Endothelial cell of umbilical vein (primary cell): ENCODE results near the gene PARVA.

ENCODE experiments used
- EZH2 ChIP-seq: IDR thresholded peaks from 2 replicates; pipeline ENCODE4 v1.6.1; 2012; ENCODE audit warnings: borderline replicate concordance, low read depth, mild to moderate bottlenecking, moderate library complexity, low read length, inconsistent platforms; ENCODE audit not compliant: severe bottlenecking
- GATA2 ChIP-seq: IDR thresholded peaks from 2 replicates; pipeline ENCODE4 v1.7.0; 2011; ENCODE audit warnings: low read depth, mild to moderate bottlenecking, moderate library complexity, mixed read lengths, low read length; ENCODE audit not compliant: insufficient read length, insufficient read depth
- JUN ChIP-seq: IDR thresholded peaks from 2 replicates; pipeline ENCODE4 v1.6.1; 2011; ENCODE audit warnings: borderline replicate concordance, low read depth; ENCODE audit not compliant: insufficient read length, insufficient read depth
- MYC ChIP-seq: IDR thresholded peaks from one replicate; pipeline ENCODE4 v1.6.1; 2011; ENCODE audit warnings: mild to moderate bottlenecking, low read depth, low read length
- POLR2A ChIP-seq: IDR thresholded peaks from 2 replicates; pipeline ENCODE4 v1.6.1; 2012; ENCODE audit warnings: low read depth, mild to moderate bottlenecking, control low read depth, low read length
- POLR2AphosphoS5 ChIP-seq: IDR thresholded peaks from 2 replicates; pipeline ENCODE4 v1.6.1; 2012; ENCODE audit warnings: low read depth, mild to moderate bottlenecking, control low read depth, low read length, moderate library complexity; ENCODE audit not compliant: insufficient read depth
- TF ChIP-seq, protein P1 (sequence below), 2 donors: IDR thresholded peaks; 1 replicate in 1 of 2; 2 replicates in 1 of 2; pipeline ENCODE4 v1.5.1; 2011; ENCODE audit warnings: low read length in 2 of 2, mild to moderate bottlenecking in 2 of 2, moderate library complexity in 2 of 2, control low read depth in 1 of 2, inconsistent platforms in 1 of 2, low read depth in 1 of 2; ENCODE audit not compliant: insufficient read depth in 1 of 2; ENCODE audit errors: extremely low read depth in 1 of 2
- TF ChIP-seq, protein P2 (sequence below): IDR thresholded peaks from 2 replicates; pipeline ENCODE4 v1.6.1; 2011; ENCODE audit not compliant: insufficient read depth, insufficient read length

DNA sequence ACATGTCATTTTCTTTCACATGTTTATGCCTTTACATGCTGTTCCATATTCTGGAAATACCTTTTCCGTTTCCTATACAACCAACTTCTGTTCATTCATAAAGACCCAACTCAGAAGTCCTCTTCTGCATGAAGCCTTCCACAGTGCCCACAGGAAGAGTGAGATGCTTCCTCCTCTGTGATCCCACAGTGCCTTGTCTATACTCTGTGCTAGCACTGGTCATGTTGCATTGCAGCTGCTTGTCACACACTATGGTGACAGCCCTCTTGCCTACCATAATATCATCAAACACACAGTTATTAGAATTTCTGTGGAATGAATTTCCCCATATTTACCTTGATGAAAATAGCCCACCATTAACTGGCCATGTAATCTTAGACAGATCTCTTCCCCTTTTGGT lies 8.9 kb downstream of the PARVA start:
- no peak for TF ChIP-seq EZH2
- TF ChIP-seq POLR2A, result no peak
- TF ChIP-seq, protein P1, sequence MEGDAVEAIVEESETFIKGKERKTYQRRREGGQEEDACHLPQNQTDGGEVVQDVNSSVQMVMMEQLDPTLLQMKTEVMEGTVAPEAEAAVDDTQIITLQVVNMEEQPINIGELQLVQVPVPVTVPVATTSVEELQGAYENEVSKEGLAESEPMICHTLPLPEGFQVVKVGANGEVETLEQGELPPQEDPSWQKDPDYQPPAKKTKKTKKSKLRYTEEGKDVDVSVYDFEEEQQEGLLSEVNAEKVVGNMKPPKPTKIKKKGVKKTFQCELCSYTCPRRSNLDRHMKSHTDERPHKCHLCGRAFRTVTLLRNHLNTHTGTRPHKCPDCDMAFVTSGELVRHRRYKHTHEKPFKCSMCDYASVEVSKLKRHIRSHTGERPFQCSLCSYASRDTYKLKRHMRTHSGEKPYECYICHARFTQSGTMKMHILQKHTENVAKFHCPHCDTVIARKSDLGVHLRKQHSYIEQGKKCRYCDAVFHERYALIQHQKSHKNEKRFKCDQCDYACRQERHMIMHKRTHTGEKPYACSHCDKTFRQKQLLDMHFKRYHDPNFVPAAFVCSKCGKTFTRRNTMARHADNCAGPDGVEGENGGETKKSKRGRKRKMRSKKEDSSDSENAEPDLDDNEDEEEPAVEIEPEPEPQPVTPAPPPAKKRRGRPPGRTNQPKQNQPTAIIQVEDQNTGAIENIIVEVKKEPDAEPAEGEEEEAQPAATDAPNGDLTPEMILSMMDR (IDR thresholded peaks at IDR 0.05; ENCODE audit: extremely low read depth in 1 of 2, insufficient read depth in 1 of 2, low read depth in 1 of 2, low read length in 2 of 2), result no peak
- TF ChIP-seq, protein P2, sequence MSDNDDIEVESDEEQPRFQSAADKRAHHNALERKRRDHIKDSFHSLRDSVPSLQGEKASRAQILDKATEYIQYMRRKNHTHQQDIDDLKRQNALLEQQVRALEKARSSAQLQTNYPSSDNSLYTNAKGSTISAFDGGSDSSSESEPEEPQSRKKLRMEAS, result no peak
- TF ChIP-seq POLR2AphosphoS5, result no peak
- no peak for TF ChIP-seq MYC
- TF ChIP-seq JUN, result no peak
- no peak for TF ChIP-seq GATA2
